Panc1 (cell line): ENCODE results near the gene SH3BP1.

Source experiments
- CTCF ChIP-seq: fragments of 450-650 bp; IDR thresholded peaks from 2 replicates; pipeline ENCODE4 v1.5.1; 2017; ENCODE audit warnings: mild to moderate bottlenecking
- SIN3A ChIP-seq: IDR thresholded peaks from 2 replicates; pipeline ENCODE4 v1.6.1; 2012; ENCODE audit warnings: low read depth, mild to moderate bottlenecking, low read length, moderate library complexity, borderline replicate concordance; ENCODE audit not compliant: insufficient read depth
- TF ChIP-seq, protein P1 (sequence below), 2 experiments: IDR thresholded peaks; 2 replicates each; pipeline ENCODE4 v1.6.1; 2011 to 2012; ENCODE audit warnings: low read depth in 2 of 2, control low read depth in 1 of 2, low read length in 1 of 2, mild to moderate bottlenecking in 1 of 2, moderate library complexity in 1 of 2; ENCODE audit not compliant: insufficient read depth in 1 of 2

GRCh38 chr22:37633625-37634416 lies 5.6 kb upstream of the SH3BP1 start:
- TF ChIP-seq CTCF (no peak; the same call in 1 of the 2 replicates), SIN3A (no peak)
- TF ChIP-seq, protein P1, sequence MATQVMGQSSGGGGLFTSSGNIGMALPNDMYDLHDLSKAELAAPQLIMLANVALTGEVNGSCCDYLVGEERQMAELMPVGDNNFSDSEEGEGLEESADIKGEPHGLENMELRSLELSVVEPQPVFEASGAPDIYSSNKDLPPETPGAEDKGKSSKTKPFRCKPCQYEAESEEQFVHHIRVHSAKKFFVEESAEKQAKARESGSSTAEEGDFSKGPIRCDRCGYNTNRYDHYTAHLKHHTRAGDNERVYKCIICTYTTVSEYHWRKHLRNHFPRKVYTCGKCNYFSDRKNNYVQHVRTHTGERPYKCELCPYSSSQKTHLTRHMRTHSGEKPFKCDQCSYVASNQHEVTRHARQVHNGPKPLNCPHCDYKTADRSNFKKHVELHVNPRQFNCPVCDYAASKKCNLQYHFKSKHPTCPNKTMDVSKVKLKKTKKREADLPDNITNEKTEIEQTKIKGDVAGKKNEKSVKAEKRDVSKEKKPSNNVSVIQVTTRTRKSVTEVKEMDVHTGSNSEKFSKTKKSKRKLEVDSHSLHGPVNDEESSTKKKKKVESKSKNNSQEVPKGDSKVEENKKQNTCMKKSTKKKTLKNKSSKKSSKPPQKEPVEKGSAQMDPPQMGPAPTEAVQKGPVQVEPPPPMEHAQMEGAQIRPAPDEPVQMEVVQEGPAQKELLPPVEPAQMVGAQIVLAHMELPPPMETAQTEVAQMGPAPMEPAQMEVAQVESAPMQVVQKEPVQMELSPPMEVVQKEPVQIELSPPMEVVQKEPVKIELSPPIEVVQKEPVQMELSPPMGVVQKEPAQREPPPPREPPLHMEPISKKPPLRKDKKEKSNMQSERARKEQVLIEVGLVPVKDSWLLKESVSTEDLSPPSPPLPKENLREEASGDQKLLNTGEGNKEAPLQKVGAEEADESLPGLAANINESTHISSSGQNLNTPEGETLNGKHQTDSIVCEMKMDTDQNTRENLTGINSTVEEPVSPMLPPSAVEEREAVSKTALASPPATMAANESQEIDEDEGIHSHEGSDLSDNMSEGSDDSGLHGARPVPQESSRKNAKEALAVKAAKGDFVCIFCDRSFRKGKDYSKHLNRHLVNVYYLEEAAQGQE (IDR thresholded peaks at IDR 0.05; ENCODE audit: insufficient read depth in 1 of 2, low read depth in 2 of 2, low read length in 1 of 2), result no peak
